Astrocyte of the hippocampus (primary cell): ENCODE results near the gene LRP11.

Experiments used
- DNase-seq: peaks from one replicate; pipeline ENCODE4 v3.0.0; 2011; ENCODE audit warnings: low read depth, low spot score

The LRP11 gene

GRCh38 chr6:149806127-149806526 is 58.0 kb downstream of the LRP11 start:
- no peak for DNase-seq

- DNase-seq: no peak
These were observed 80.6 kb downstream of the LRP11 start for GRCh38 chr6:149783551-149783950.

GRCh38 chr6:149782337-149782736 is 81.8 kb downstream of the LRP11 start:
- no peak for DNase-seq

GRCh38 chr6:149781715-149782114 is 82.4 kb downstream of the LRP11 start:
- DNase-seq: no peak

- no peak for DNase-seq
These were observed 84.6 kb downstream of the LRP11 start for GRCh38 chr6:149779644-149779963.

- DNase-seq: no peak
These were observed 86.5 kb downstream of the LRP11 start for GRCh38 chr6:149777624-149778023.

- no peak for DNase-seq
These were observed 92.2 kb downstream of the LRP11 start for GRCh38 chr6:149771925-149772324.

GRCh38 chr6:149771185-149771584 is 93.0 kb downstream of the LRP11 start:
- DNase-seq: no peak

GRCh38 chr6:149769676-149770075 is 94.5 kb downstream of the LRP11 start:
- no peak for DNase-seq
